ENCODE data around the gene TEAD1.

TEAD1 gene

GRCh38 chr11:12768726-12769673 lies 94.8 kb downstream of the TEAD1 start:
- DNase-seq: no peak

GRCh38 chr11:12769834-12770345 lies 95.7 kb downstream of the TEAD1 start:
- DNase-seq: no peak

GRCh38 chr11:12770435-12770834 lies 96.2 kb downstream of the TEAD1 start:
- DNase-seq: no peak

GRCh38 chr11:12770966-12771597 lies 96.9 kb downstream of the TEAD1 start:
- no peak for DNase-seq

- no peak for DNase-seq
Observed at GRCh38 chr11:12771875-12772274, 97.7 kb downstream of the TEAD1 start.

- DNase-seq: no peak
Observed at GRCh38 chr11:12772324-12772723, 98.1 kb downstream of the TEAD1 start.

GRCh38 chr11:12773591-12773990 lies 99.4 kb downstream of the TEAD1 start:
- DNase-seq: no peak

GRCh38 chr11:12775955-12776354 lies 101.7 kb downstream of the TEAD1 start:
- DNase-seq: no peak

GRCh38 chr11:12777208-12777874 lies 103.1 kb downstream of the TEAD1 start:
- DNase-seq: no peak

- no peak for DNase-seq
Observed at GRCh38 chr11:12778240-12778905, 104.2 kb downstream of the TEAD1 start.

GRCh38 chr11:12783765-12784164 lies 109.5 kb downstream of the TEAD1 start:
- no peak for DNase-seq

- no peak for DNase-seq
Observed at GRCh38 chr11:12784445-12784844, 110.2 kb downstream of the TEAD1 start.

- DNase-seq: no peak
Observed at GRCh38 chr11:12784987-12785386, 110.8 kb downstream of the TEAD1 start.

- DNase-seq: no peak
Observed at GRCh38 chr11:12785901-12786300, 111.7 kb downstream of the TEAD1 start.

- DNase-seq: no peak
Observed at GRCh38 chr11:12786450-12786849, 112.2 kb downstream of the TEAD1 start.

- no peak for DNase-seq
Observed at GRCh38 chr11:12786891-12787290, 112.7 kb downstream of the TEAD1 start.

- DNase-seq: no peak
Observed at GRCh38 chr11:12787847-12788246, 113.6 kb downstream of the TEAD1 start.

- no peak for DNase-seq
Observed at GRCh38 chr11:12789054-12789453, 114.8 kb downstream of the TEAD1 start.

GRCh38 chr11:12789596-12790215 lies 115.5 kb downstream of the TEAD1 start:
- no peak for DNase-seq

GRCh38 chr11:12790861-12791616 lies 116.8 kb downstream of the TEAD1 start:
- no peak for DNase-seq

GRCh38 chr11:12792018-12792417 lies 117.8 kb downstream of the TEAD1 start:
- no peak for DNase-seq

- no peak for DNase-seq
Observed at GRCh38 chr11:12792590-12792989, 118.4 kb downstream of the TEAD1 start.
